ENCODE data around the gene ZNF385D. TPM values are rescaled to one million over a fixed set of nuclear protein-coding genes. Genes with fewer than 3 reads are reported as not detected.
A peak's percentile ranks its signal among the peaks of the same experiment; 100 is the strongest.
"Not testable (repeated sequence)": the region's sequence is repeated elsewhere in the genome, so short reads cannot be mapped to it uniquely, and the experiment has no call there.

Gene ZNF385D
- total RNA-seq, 1 donor from 2014 or later, result 1.7 TPM

- ATAC-seq, result no peak
Measured at GRCh38 chr3:21508246-21508645, 242.8 kb downstream of the ZNF385D start.

GRCh38 chr3:21505711-21506460 is 245.1 kb downstream of the ZNF385D start:
- ATAC-seq, result no peak

GRCh38 chr3:21502656-21503055 is 248.4 kb downstream of the ZNF385D start:
- no peak for ATAC-seq

- no peak for ATAC-seq
Measured at GRCh38 chr3:21500834-21501233, 250.2 kb downstream of the ZNF385D start.

- ATAC-seq, result not testable (repeated sequence)
Measured at GRCh38 chr3:21490671-21491070, 260.3 kb downstream of the ZNF385D start.

GRCh38 chr3:21487520-21487919 is 263.5 kb downstream of the ZNF385D start:
- no peak for ATAC-seq

GRCh38 chr3:21486024-21486935 is 264.7 kb downstream of the ZNF385D start:
- ATAC-seq, result not testable (repeated sequence)

- ATAC-seq, result no peak
Measured at GRCh38 chr3:21484828-21485144, 266.2 kb downstream of the ZNF385D start.

GRCh38 chr3:21484057-21484827 is 266.8 kb downstream of the ZNF385D start:
- peak; percentile 52 for ATAC-seq

- ATAC-seq, result no peak
Measured at GRCh38 chr3:21481991-21482390, 269.0 kb downstream of the ZNF385D start.

- ATAC-seq, result no peak
Measured at GRCh38 chr3:21477541-21478288, 273.3 kb downstream of the ZNF385D start.

- ATAC-seq, result no peak
Measured at GRCh38 chr3:21466476-21466875, 284.5 kb downstream of the ZNF385D start.

GRCh38 chr3:21464746-21465145 is 286.3 kb downstream of the ZNF385D start:
- ATAC-seq, result no peak

- no peak for ATAC-seq
Measured at GRCh38 chr3:21463319-21463718, 287.7 kb downstream of the ZNF385D start.

GRCh38 chr3:21462141-21462540 is 288.9 kb downstream of the ZNF385D start:
- no peak for ATAC-seq

- ATAC-seq, result no peak
Measured at GRCh38 chr3:21457084-21457483, 293.9 kb downstream of the ZNF385D start.

GRCh38 chr3:21449738-21450137 is 301.3 kb downstream of the ZNF385D start:
- ATAC-seq, result no peak

GRCh38 chr3:21447476-21448151 is 303.4 kb downstream of the ZNF385D start:
- ATAC-seq, result no peak

GRCh38 chr3:21446945-21447475 is 304.0 kb downstream of the ZNF385D start:
- no peak for ATAC-seq

- no peak for ATAC-seq
Measured at GRCh38 chr3:21446027-21446426, 305.0 kb downstream of the ZNF385D start.

- no peak for ATAC-seq
Measured at GRCh38 chr3:21441821-21442220, 309.2 kb downstream of the ZNF385D start.
